B cell (primary cell): ENCODE results near the gene LRRTM3. TPM values are rescaled to one million over a fixed set of nuclear protein-coding genes. Genes with fewer than 3 reads are reported as not detected.

ENCODE experiments used
- ATAC-seq: fragments of 200-7000 bp; cut with Tn5 transposase; one replicate; pipeline ENCODE4 v1.10.0; 2021; ENCODE audit warnings: low read depth, mild to moderate bottlenecking, moderate number of reproducible peaks, moderate library complexity
- CTCF ChIA-PET: fragments of 350-600 bp; sonication (Branson Sonifier 250); formaldehyde crosslinking; loops from one replicate; lab custom pipeline; 2021; ENCODE audit warnings: antibody characterized with exemption, inconsistent platforms; lab: Charles Lee
- POLR2A ChIA-PET: fragments of 350-600 bp; sonication (Branson Sonifier 250); formaldehyde crosslinking; loops from one replicate; lab custom pipeline; 2021; ENCODE audit warnings: antibody characterized with exemption; lab: Charles Lee
- DNase-seq: peaks from one replicate; pipeline ENCODE4 v3.0.0; 2013
- H2AFZ ChIP-seq: 2 replicates; pipeline ENCODE4 v1.6.1; 2012; ENCODE audit warnings: mild to moderate bottlenecking, low read depth, low read length; ENCODE audit not compliant: insufficient read depth, poor library complexity, severe bottlenecking
- H3K27ac ChIP-seq, 2 donors: 1 replicate in 1 of 2; 2 replicates in 1 of 2; pipeline ENCODE4 v1.5.1; 2012 to 2013; ENCODE audit warnings: low read length in 2 of 2, mild to moderate bottlenecking in 2 of 2, moderate library complexity in 1 of 2
- H3K27me3 ChIP-seq, 4 experiments: fragments of 200-600 bp in 1 of 4; sonication (generic) in 1 of 4; replicated peaks in 1 of 4; 1 replicate in 2 of 4; 2 replicates in 2 of 4; pipeline versions ENCODE4 v1.6.1 to v1.7.0; 2013 to 2016; ENCODE audit warnings: low read length in 3 of 4, mild to moderate bottlenecking in 2 of 4, mixed read lengths in 1 of 4, moderate library complexity in 1 of 4; ENCODE audit not compliant: insufficient read depth in 4 of 4, control insufficient read depth in 3 of 4; ENCODE audit errors: control extremely low read depth in 1 of 4
- H3K36me3 ChIP-seq, 2 experiments: replicated peaks in 1 of 2; 1 replicate in 1 of 2; 2 replicates in 1 of 2; pipeline versions ENCODE4 v1.6.1 to v1.7.1; 2013; ENCODE audit warnings: low read length in 1 of 2; ENCODE audit not compliant: insufficient read depth in 2 of 2, control insufficient read depth in 1 of 2; ENCODE audit errors: control extremely low read depth in 1 of 2, extremely low read depth in 1 of 2
- H3K4me1 ChIP-seq, 2 donors: fragments of 200-600 bp in 1 of 2; sonication (generic) in 1 of 2; 1 replicate in 1 of 2; 2 replicates in 1 of 2; pipeline versions ENCODE4 v1.5.1 to v1.6.1; 2013 to 2017; ENCODE audit warnings: low read length in 2 of 2; ENCODE audit not compliant: control insufficient read depth in 2 of 2, insufficient read depth in 2 of 2
- H3K4me2 ChIP-seq: replicated peaks from 2 replicates; pipeline ENCODE3; 2012; ENCODE audit warnings: mild to moderate bottlenecking, low read depth, low read length; ENCODE audit not compliant: poor library complexity, severe bottlenecking
- H3K4me3 ChIP-seq, 5 experiments: fragments of 200-600 bp in 1 of 5; sonication (generic) in 1 of 5; 1 replicate in 3 of 5; 2 replicates in 2 of 5; pipeline versions ENCODE4 v1.5.1 to v1.7.0; 2011 to 2016; ENCODE audit warnings: low read length in 4 of 5, mild to moderate bottlenecking in 4 of 5, low read depth in 2 of 5, control low read depth in 1 of 5, moderate library complexity in 1 of 5; ENCODE audit not compliant: insufficient read depth in 1 of 5; ENCODE audit errors: control extremely low read depth in 1 of 5, extremely low read depth in 1 of 5
- H3K79me2 ChIP-seq: fragments of 200-600 bp; sonication (generic); one replicate; pipeline ENCODE4 v1.6.0; 2016; ENCODE audit warnings: low read length; ENCODE audit not compliant: control insufficient read depth, insufficient read depth
- H3K9ac ChIP-seq: fragments of 200-600 bp; sonication (generic); 2 replicates; pipeline ENCODE4 v1.6.1; 2017; ENCODE audit warnings: mild to moderate bottlenecking, low read length, moderate library complexity
- H3K9me3 ChIP-seq, 3 donors: one replicate each; pipeline versions ENCODE4 v1.6.1 to v1.7.1; 2013; ENCODE audit warnings: low read length in 2 of 3; ENCODE audit not compliant: control insufficient read depth in 2 of 3, insufficient read depth in 1 of 3; ENCODE audit errors: control extremely low read depth in 1 of 3
- H4K20me1 ChIP-seq: 2 replicates; pipeline ENCODE4 v1.6.0; 2012; ENCODE audit warnings: mild to moderate bottlenecking, low read length; ENCODE audit not compliant: insufficient read depth, control insufficient read depth, poor library complexity, severe bottlenecking
- H3K27ac Mint-ChIP-seq: one replicate; pipeline ENCODE4 v1.8.0; 2021; ENCODE audit warnings: mixed read lengths
- H3K27me3 Mint-ChIP-seq: one replicate; pipeline ENCODE4 v1.8.0; 2021; ENCODE audit warnings: mixed read lengths
- H3K4me1 Mint-ChIP-seq: one replicate; pipeline ENCODE4 v1.8.0; 2021; ENCODE audit warnings: mixed read lengths
- H3K4me3 Mint-ChIP-seq: one replicate; pipeline ENCODE4 v1.8.0; 2021; ENCODE audit warnings: mixed read lengths
- H3K9me3 Mint-ChIP-seq: one replicate; pipeline ENCODE4 v1.8.0; 2022; ENCODE audit warnings: mixed read lengths; ENCODE audit not compliant: insufficient read depth
- CTCF ChIP-seq: fragments of 200-600 bp; IDR thresholded peaks from one replicate; pipeline ENCODE4 v1.8.0; 2022; ENCODE audit warnings: antibody characterized with exemption, mild to moderate bottlenecking
- EZH2 ChIP-seq: IDR thresholded peaks from 2 replicates; pipeline ENCODE4 v1.6.1; 2012; ENCODE audit warnings: borderline replicate concordance, low read depth, mild to moderate bottlenecking, moderate library complexity, low read length; ENCODE audit not compliant: insufficient read depth, poor library complexity, severe bottlenecking
- WGBS: methylation state at CpG from one replicate; pipeline ENCODE4 v1.1.5; 2013; ENCODE audit warnings: missing lambda C conversion rate; ENCODE audit not compliant: insufficient coverage; 5-methylcytosine and 5-hydroxymethylcytosine counted together
- intact Hi-C: fragments of 100-400 bp; cut with micrococcal nuclease; formaldehyde crosslinking; loops from one replicate; pipeline ENCODE4 v1.10.0; 2022
- polyA plus RNA-seq: library from polyadenylated mRNA; depleted of rRNA; stranded (reverse); fragments of >200 nt; gene quantifications from 2 replicates; pipeline ENCODE4 v1.2.3, GENCODE V29; 2012
- total RNA-seq, 2 donors: library from RNA; stranded (reverse); fragments of 120-200 nt in 1 of 2; gene quantifications; 1 replicate in 1 of 2; 2 replicates in 1 of 2; pipeline versions ENCODE4 v1.2.3 to v1.2.4, GENCODE V29; 2013 to 2022

Gene LRRTM3
- total and polyA plus RNA-seq, 2 donors (not counting 1 experiment from before 2014, with no cell fraction given) = not detected

GRCh38 chr10:67005981-67006380 lies 80.1 kb downstream of the LRRTM3 start:
- DNase-seq = no peak
- no peak overlapping the region for H3K27ac Mint-ChIP-seq
- H4K20me1 ChIP-seq = no peaks in the 10 kb centered on the region

GRCh38 chr10:67011480-67011879 lies 85.6 kb downstream of the LRRTM3 start:
- no peaks in the 10 kb centered on the region for H4K20me1 ChIP-seq
- DNase-seq (no peak), ATAC-seq (no peak)
- no peak overlapping the region for H3K27ac ChIP-seq
- POLR2A ChIA-PET = no interaction called here
- no peaks in the 10 kb centered on the region for H3K27me3 ChIP-seq
- Mint-ChIP-seq H3K27ac (no peak overlapping the region), H3K9me3 (no peaks in the 10 kb centered on the region), H3K4me3 (no peak overlapping the region), H3K27me3 (no peaks in the 10 kb centered on the region), H3K4me1 (no peaks in the 10 kb centered on the region)
- H3K9ac ChIP-seq = no peak overlapping the region
- no peak overlapping the region for H2AFZ ChIP-seq
- no peaks in the 10 kb centered on the region for H3K4me1 ChIP-seq
- intact Hi-C loops = no loop called here
- H3K4me3 ChIP-seq = no peak overlapping the region
- TF ChIP-seq CTCF (no peak), EZH2 (no peak)
- CTCF ChIA-PET = no interaction called here
- H3K79me2 ChIP-seq = no peaks in the 10 kb centered on the region
- WGBS = no CpG with 5 or more reads among the region's 1 CpG
- H3K36me3 ChIP-seq = no peaks in the 10 kb centered on the region
- H3K9me3 ChIP-seq = no peaks in the 10 kb centered on the region
- H3K4me2 ChIP-seq = no peak overlapping the region

More at GRCh38 chr10:67005981-67006380, 80.1 kb downstream of the LRRTM3 start:
- no peaks in the 10 kb centered on the region for H3K4me1 ChIP-seq
- intact Hi-C loops = no loop called here
- no peak overlapping the region for H3K4me2 ChIP-seq
- TF ChIP-seq EZH2 (no peak), CTCF (no peak)
- no peak overlapping the region for H3K27ac ChIP-seq
- Mint-ChIP-seq H3K9me3 (no peaks in the 10 kb centered on the region), H3K27me3 (no peaks in the 10 kb centered on the region), H3K4me3 (no peak overlapping the region), H3K4me1 (no peaks in the 10 kb centered on the region)
- no peaks in the 10 kb centered on the region for H3K9me3 ChIP-seq
- H2AFZ ChIP-seq = no peak overlapping the region
- no peak overlapping the region for H3K4me3 ChIP-seq
- H3K36me3 ChIP-seq = no peaks in the 10 kb centered on the region
- H3K9ac ChIP-seq = no peak overlapping the region
- ChIA-PET POLR2A (no interaction called here), CTCF (interaction anchor here (1.0 kb wide), 1 partner anchor 75 kb away, joined by 3 read pairs; no protein-coding TSS in a partner anchor)
- H3K79me2 ChIP-seq = no peaks in the 10 kb centered on the region
- ATAC-seq = no peak
- no peaks in the 10 kb centered on the region for H3K27me3 ChIP-seq
- WGBS = no CpG with 5 or more reads among the region's 1 CpG
